Lung (tissue), 12 donors: ENCODE measurements around the gene CACNA1G. TPM values are rescaled to one million over a fixed set of nuclear protein-coding genes. Genes with fewer than 3 reads are reported as not detected.

Experiments
- ATAC-seq: fragments of 200-7000 bp; cut with Tn5 transposase; one replicate; pipeline ENCODE4 v1.9.1; 2020; ENCODE audit warnings: moderate number of reproducible peaks; ENCODE audit not compliant: insufficient read depth, low FRiP score
- DNase-seq, 3 donors: peaks; one replicate each; pipeline ENCODE4 v3.0.0-alpha.2; 2013 to 2017
- H3K27ac ChIP-seq, 2 donors: one replicate each; pipeline ENCODE4 v1.5.1; 2013; ENCODE audit warnings: mild to moderate bottlenecking in 2 of 2, moderate library complexity in 2 of 2, control low read depth in 1 of 2, inconsistent platforms in 1 of 2, low read depth in 1 of 2, low read length in 1 of 2
- H3K27me3 ChIP-seq, 3 donors: one replicate each; pipeline ENCODE4 v1.5.1; 2013; ENCODE audit warnings: low read length in 2 of 3; ENCODE audit not compliant: control insufficient read depth in 3 of 3, insufficient read depth in 3 of 3
- H3K36me3 ChIP-seq, 4 donors: one replicate each; pipeline ENCODE4 v1.5.1; 2013; ENCODE audit warnings: low read length in 4 of 4, mild to moderate bottlenecking in 1 of 4, moderate library complexity in 1 of 4; ENCODE audit not compliant: control insufficient read depth in 4 of 4, insufficient read depth in 4 of 4
- H3K4me1 ChIP-seq, 5 donors: one replicate each; pipeline ENCODE4 v1.5.1; 2013; ENCODE audit warnings: low read length in 5 of 5, mild to moderate bottlenecking in 2 of 5, moderate library complexity in 1 of 5; ENCODE audit not compliant: control insufficient read depth in 5 of 5, insufficient read depth in 5 of 5
- H3K4me3 ChIP-seq: one replicate; pipeline ENCODE4 v1.5.1; 2013; ENCODE audit warnings: mild to moderate bottlenecking, control low read depth, moderate library complexity
- H3K9ac ChIP-seq, 2 donors: one replicate each; pipeline ENCODE4 v1.5.1; 2013; ENCODE audit warnings: low read length in 2 of 2, control low read depth in 1 of 2; ENCODE audit not compliant: insufficient read depth in 1 of 2
- H3K9me3 ChIP-seq, 4 donors: one replicate each; pipeline ENCODE4 v1.5.1; 2013; ENCODE audit warnings: low read length in 3 of 4, mild to moderate bottlenecking in 1 of 4, moderate library complexity in 1 of 4; ENCODE audit not compliant: control insufficient read depth in 4 of 4, insufficient read depth in 3 of 4
- WGBS, 2 donors: extraction: QIAGEN DNeasy Blood & Tissue Kit; methylation state at CpG; one replicate each; pipeline ENCODE4 v1.1.7; 2013; 5-methylcytosine and 5-hydroxymethylcytosine counted together
- polyA plus RNA-seq, 2 donors: library from polyadenylated mRNA; stranded (reverse); fragments of 200-250 nt; gene quantifications; one replicate each; pipeline ENCODE4 v1.2.1, GENCODE V29; 2013
- total RNA-seq, 2 donors: library from RNA; depleted of rRNA in 1 of 2; stranded (reverse); fragments of >200 nt in 1 of 2; gene quantifications; one replicate each; pipeline ENCODE4 v1.2.1, GENCODE V29; 2014 to 2021
- TF ChIP-seq, protein P1 (sequence below): IDR thresholded peaks from 2 replicates; pipeline ENCODE4 v1.5.1; 2012; ENCODE audit warnings: mild to moderate bottlenecking; ENCODE audit errors: control extremely low read depth, extremely low read depth
- donor health status: control.
- donor health status: control.
- donor health status: Bipolar disorder and iron deficiency.
- donor health status: healthy.
- donor health status: DM: yes; HTN: yes; CAD: no.

Gene CACNA1G
- total and polyA plus RNA-seq, 4 donors = 0.14 to 3.6 (median 0.24) TPM

DNA sequence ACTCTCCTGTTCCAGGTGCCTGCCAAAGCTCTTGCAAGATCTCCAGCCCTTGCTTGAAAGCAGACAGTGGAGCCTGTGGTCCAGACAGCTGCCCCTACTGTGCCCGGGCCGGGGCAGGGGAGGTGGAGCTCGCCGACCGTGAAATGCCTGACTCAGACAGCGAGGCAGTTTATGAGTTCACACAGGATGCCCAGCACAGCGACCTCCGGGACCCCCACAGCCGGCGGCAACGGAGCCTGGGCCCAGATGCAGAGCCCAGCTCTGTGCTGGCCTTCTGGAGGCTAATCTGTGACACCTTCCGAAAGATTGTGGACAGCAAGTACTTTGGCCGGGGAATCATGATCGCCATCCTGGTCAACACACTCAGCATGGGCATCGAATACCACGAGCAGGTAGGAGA, 17.7 kb downstream of the CACNA1G start:
- no peak overlapping the region for H3K9ac ChIP-seq
- H3K9me3 ChIP-seq = no peaks in the 10 kb centered on the region
- WGBS, 2 donors = 90 to 91% methylated on average over 16 of the region's 16 CpGs
- no peak overlapping the region for H3K4me3 ChIP-seq
- no peak for DNase-seq
- TF ChIP-seq, protein P1, sequence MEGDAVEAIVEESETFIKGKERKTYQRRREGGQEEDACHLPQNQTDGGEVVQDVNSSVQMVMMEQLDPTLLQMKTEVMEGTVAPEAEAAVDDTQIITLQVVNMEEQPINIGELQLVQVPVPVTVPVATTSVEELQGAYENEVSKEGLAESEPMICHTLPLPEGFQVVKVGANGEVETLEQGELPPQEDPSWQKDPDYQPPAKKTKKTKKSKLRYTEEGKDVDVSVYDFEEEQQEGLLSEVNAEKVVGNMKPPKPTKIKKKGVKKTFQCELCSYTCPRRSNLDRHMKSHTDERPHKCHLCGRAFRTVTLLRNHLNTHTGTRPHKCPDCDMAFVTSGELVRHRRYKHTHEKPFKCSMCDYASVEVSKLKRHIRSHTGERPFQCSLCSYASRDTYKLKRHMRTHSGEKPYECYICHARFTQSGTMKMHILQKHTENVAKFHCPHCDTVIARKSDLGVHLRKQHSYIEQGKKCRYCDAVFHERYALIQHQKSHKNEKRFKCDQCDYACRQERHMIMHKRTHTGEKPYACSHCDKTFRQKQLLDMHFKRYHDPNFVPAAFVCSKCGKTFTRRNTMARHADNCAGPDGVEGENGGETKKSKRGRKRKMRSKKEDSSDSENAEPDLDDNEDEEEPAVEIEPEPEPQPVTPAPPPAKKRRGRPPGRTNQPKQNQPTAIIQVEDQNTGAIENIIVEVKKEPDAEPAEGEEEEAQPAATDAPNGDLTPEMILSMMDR = no peak
- no peak overlapping the region for H3K27ac ChIP-seq
- ATAC-seq = no peak
- H3K27me3 ChIP-seq = no peaks in the 10 kb centered on the region
- peaks cover 0 to 39% (median 14%) of the 10 kb centered on the region in 4 donors for H3K36me3 ChIP-seq
- H3K4me1 ChIP-seq = no peaks in the 10 kb centered on the region

DNA sequence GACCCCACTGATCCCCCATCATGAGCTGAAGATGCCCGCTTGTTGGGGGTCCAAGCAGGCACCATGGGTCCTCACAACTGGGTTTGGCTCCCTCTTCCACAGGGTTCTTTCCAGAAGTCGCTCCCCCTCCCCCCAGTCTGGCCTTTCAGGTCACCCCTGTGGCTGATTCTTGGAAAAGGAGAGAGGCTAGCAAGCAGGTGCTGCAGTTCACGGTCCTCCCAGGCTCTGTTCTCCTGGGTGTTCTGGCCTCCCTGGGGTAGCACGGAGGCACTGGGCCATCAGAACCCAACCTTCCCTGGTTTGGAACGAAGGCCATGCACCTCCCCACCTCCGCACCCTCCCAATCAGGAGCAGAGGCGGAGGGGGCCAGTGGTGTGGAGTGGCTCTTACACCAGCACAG, 18.9 kb downstream of the CACNA1G start:
- TF ChIP-seq, protein P1 = no peak
- no peak overlapping the region for H3K27ac ChIP-seq
- peaks cover 0 to 31% (median 12%) of the 10 kb centered on the region in 4 donors for H3K36me3 ChIP-seq
- ATAC-seq = no peak
- no peaks in the 10 kb centered on the region for H3K9me3 ChIP-seq
- no peak overlapping the region for H3K4me3 ChIP-seq
- no peak overlapping the region for H3K9ac ChIP-seq
- H3K27me3 ChIP-seq = no peaks in the 10 kb centered on the region
- WGBS, 2 donors = 89 to 96% methylated on average over 7 of the region's 7 CpGs
- DNase-seq = no peak
- H3K4me1 ChIP-seq = no peaks in the 10 kb centered on the region

DNA sequence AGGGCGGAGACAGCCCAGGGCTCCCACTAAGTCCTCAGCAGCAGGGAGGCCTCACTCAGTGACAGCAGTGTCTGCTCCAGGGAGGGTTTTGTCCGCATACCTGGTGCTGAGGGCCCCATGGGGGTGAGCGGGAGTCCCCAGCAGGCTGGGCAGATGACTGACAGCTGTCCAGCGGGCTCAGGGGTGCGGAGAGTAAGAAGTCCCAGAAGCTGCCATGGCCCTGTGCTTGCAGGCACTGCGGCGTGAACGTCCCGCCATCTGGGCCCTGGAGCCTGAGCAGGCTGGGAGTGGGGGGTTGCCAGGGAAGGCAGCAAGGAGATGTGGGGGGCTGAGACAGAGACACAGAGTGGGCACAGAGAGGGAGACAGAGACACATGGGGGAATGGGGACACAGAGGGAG, 20.1 kb downstream of the CACNA1G start:
- WGBS, 2 donors = 94% methylated on average over 9 of the region's 9 CpGs
- Histone ChIP-seq H3K27ac (no peak overlapping the region), H3K36me3 (peaks cover 0 to 35% (median 9%) of the 10 kb centered on the region in 4 donors), H3K4me1 (peaks cover 0 to 5% (median 0%) of the 10 kb centered on the region in 5 donors), H3K9ac (no peak overlapping the region), H3K9me3 (no peaks in the 10 kb centered on the region), H3K4me3 (no peak overlapping the region), H3K27me3 (no peaks in the 10 kb centered on the region)
- TF ChIP-seq, protein P1 = no peak
- ATAC-seq = no peak
- no peak for DNase-seq

DNA sequence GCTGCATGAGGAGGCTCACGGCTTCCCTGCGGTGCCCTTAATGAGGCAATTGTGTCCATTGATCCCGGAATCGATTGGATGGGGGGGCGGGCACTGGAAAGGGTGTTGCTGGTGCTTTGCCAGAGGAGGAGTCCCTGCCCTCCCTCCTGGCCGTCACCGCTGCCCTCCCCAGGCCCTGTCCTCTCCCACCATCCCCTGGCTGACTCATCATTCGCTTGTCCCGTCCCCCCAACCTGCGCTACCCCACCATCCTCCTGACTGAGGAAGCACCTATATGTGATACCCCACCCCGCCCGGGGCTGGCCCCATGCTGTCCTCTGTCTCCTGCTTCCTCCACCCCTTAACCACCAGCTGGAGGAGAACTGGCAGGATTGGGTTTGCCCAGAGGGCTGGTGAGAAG, 20.8 kb downstream of the CACNA1G start:
- DNase-seq = no peak
- Histone ChIP-seq H3K27me3 (no peaks in the 10 kb centered on the region), H3K36me3 (peaks cover 0 to 31% (median 8%) of the 10 kb centered on the region in 4 donors), H3K4me3 (no peak overlapping the region), H3K9ac (no peak overlapping the region), H3K4me1 (peaks cover 0 to 5% (median 0%) of the 10 kb centered on the region in 5 donors), H3K9me3 (no peaks in the 10 kb centered on the region), H3K27ac (no peak overlapping the region)
- no peak for ATAC-seq
- WGBS, 2 donors = 91 to 93% methylated on average over 12 of the region's 12 CpGs
- TF ChIP-seq, protein P1 = no peak
